ENCODE measurements around the gene AMH. TPM values are rescaled to one million over a fixed set of nuclear protein-coding genes. Genes with fewer than 3 reads are reported as not detected.

Gene AMH
- polyA plus RNA-seq, 3 donors, result 0.12 TPM; not detected in 2

GRCh38 chr19:2252797-2253105 is 3.6 kb downstream of the AMH start:
- TF ChIP-seq CTCF (IDR thresholded peaks at IDR 0.05), result no peak
- Mint-ChIP-seq H3K9me3 (peaks cover 0 to 8% (median 0%) of the 10 kb centered on the region in 7 donors), H3K27me3 (ENCODE audit: low read depth in 3 of 3) (peaks cover 42 to 73% (median 45%) of the 10 kb centered on the region in 3 donors), H3K36me3 (peaks cover 8 to 10% of the 10 kb centered on the region in 2 donors), H3K4me3 (peak overlapping the region; percentile 64 to 78), H3K27ac (no peak overlapping the region), H3K4me1 (peaks cover 22% of the 10 kb centered on the region)
- no peak overlapping the region for H3K27ac ChIP-seq (ENCODE audit: low read depth in 1 of 2, low read length in 2 of 2)
- intact Hi-C loops (cut with micrococcal nuclease), result no loop called here
- peak overlapping the region; percentile 71 for H2AFZ ChIP-seq (ENCODE audit: insufficient read depth, low read depth, low read length, poor library complexity, severe bottlenecking)
- no peaks in the 10 kb centered on the region for H3K79me2 ChIP-seq (ENCODE audit: insufficient read depth, low read length)
- peak overlapping the region; percentile 74 for H3K4me2 ChIP-seq (replicated peaks; ENCODE audit: extremely low read depth, low read length, poor library complexity, severe bottlenecking)
- 5% methylated on average over 16 of the region's 18 CpGs for WGBS (ENCODE audit: insufficient coverage)
- peaks cover 18 to 51% of the 10 kb centered on the region in 2 donors for H3K27me3 ChIP-seq (ENCODE audit: control insufficient read depth in 2 of 2, insufficient read depth in 2 of 2, low read length in 2 of 2)
- H3K36me3 ChIP-seq (replicated peaks in 1 of 2; ENCODE audit: control insufficient read depth in 1 of 2, insufficient read depth in 2 of 2, low read length in 2 of 2), result peaks cover 12% of the 10 kb centered on the region in 2 donors
- peaks cover 51% of the 10 kb centered on the region for H4K20me1 ChIP-seq (ENCODE audit: insufficient read depth, low read length)
- peaks cover 32 to 42% of the 10 kb centered on the region in 2 donors for H3K4me1 ChIP-seq (ENCODE audit: control insufficient read depth in 1 of 2, insufficient read depth in 2 of 2, low read length in 2 of 2)
- no peak overlapping the region for H3K9ac ChIP-seq (ENCODE audit: insufficient read depth, low read length, poor library complexity, severe bottlenecking)
- H3K4me3 ChIP-seq (replicated peaks in 1 of 3; ENCODE audit: low read depth in 2 of 3, low read length in 3 of 3), result peak overlapping the region in 2 of 3 experiments; percentile 7 to 70
- peaks cover 0 to 14% of the 10 kb centered on the region in 2 donors for H3K9me3 ChIP-seq (replicated peaks in 1 of 2; ENCODE audit: control insufficient read depth in 1 of 2, insufficient read depth in 1 of 2, low read length in 2 of 2)
- DNase-seq, result no peak

- Mint-ChIP-seq H3K4me3 (peak overlapping the region; percentile 64 to 86), H3K27ac (no peak overlapping the region), H3K4me1 (peaks cover 22% of the 10 kb centered on the region), H3K9me3 (peaks cover 0 to 8% (median 0%) of the 10 kb centered on the region in 7 donors), H3K27me3 (ENCODE audit: low read depth in 3 of 3) (peaks cover 43 to 72% (median 47%) of the 10 kb centered on the region in 3 donors), H3K36me3 (peaks cover 7% of the 10 kb centered on the region in 2 donors)
- Histone ChIP-seq H3K4me3 (replicated peaks in 1 of 3; ENCODE audit: low read depth in 2 of 3, low read length in 3 of 3) (peak overlapping the region in 2 of 3 experiments; percentile 7 to 70), H3K27me3 (ENCODE audit: control insufficient read depth in 2 of 2, insufficient read depth in 2 of 2, low read length in 2 of 2) (peaks cover 18 to 51% of the 10 kb centered on the region in 2 donors), H3K79me2 (ENCODE audit: insufficient read depth, low read length) (no peaks in the 10 kb centered on the region), H2AFZ (ENCODE audit: insufficient read depth, low read depth, low read length, poor library complexity, severe bottlenecking) (peak overlapping the region; percentile 71), H4K20me1 (ENCODE audit: insufficient read depth, low read length) (peaks cover 47% of the 10 kb centered on the region), H3K9ac (ENCODE audit: insufficient read depth, low read length, poor library complexity, severe bottlenecking) (no peak overlapping the region), H3K9me3 (replicated peaks in 1 of 2; ENCODE audit: control insufficient read depth in 1 of 2, insufficient read depth in 1 of 2, low read length in 2 of 2) (peaks cover 0 to 14% of the 10 kb centered on the region in 2 donors), H3K4me2 (replicated peaks; ENCODE audit: extremely low read depth, low read length, poor library complexity, severe bottlenecking) (peak overlapping the region; percentile 74), H3K36me3 (replicated peaks in 1 of 2; ENCODE audit: control insufficient read depth in 1 of 2, insufficient read depth in 2 of 2, low read length in 2 of 2) (peaks cover 6% of the 10 kb centered on the region in 2 donors), H3K27ac (ENCODE audit: low read depth in 1 of 2, low read length in 2 of 2) (no peak overlapping the region), H3K4me1 (ENCODE audit: control insufficient read depth in 1 of 2, insufficient read depth in 2 of 2, low read length in 2 of 2) (peaks cover 32 to 42% of the 10 kb centered on the region in 2 donors)
- peak; percentile 26 for TF ChIP-seq CTCF (IDR thresholded peaks at IDR 0.05)
- WGBS (ENCODE audit: insufficient coverage), result 9% methylated on average over 76 of the region's 77 CpGs
- intact Hi-C loops (cut with micrococcal nuclease), result no loop called here
- peak in 2 of 3 donors; percentile 39 to 50 for DNase-seq
These were observed 4.3 kb downstream of the AMH start for GRCh38 chr19:2253106-2254063.

Data from CD14-positive monocyte (primary cell).